Left kidney (tissue), 8 donors: ENCODE results near the gene DHRS3. TPM values are rescaled to one million over a fixed set of nuclear protein-coding genes. Genes with fewer than 3 reads are reported as not detected.
"Not testable (repeated sequence)": the region's sequence is repeated elsewhere in the genome, so short reads cannot be mapped to it uniquely, and the experiment has no call there.

ENCODE experiments used
- DNase-seq: peaks from one replicate; pipeline ENCODE4 v3.0.0-alpha.2; 2013
- long read RNA-seq, 8 donors: transcript quantifications; one replicate each; lab custom pipeline, GENCODE V29; 2026
- polyA plus RNA-seq: library from polyadenylated mRNA; unstranded; fragments of 120-200 nt; gene quantifications from one replicate; pipeline ENCODE4 v1.2.1, GENCODE V29; 2013; ENCODE audit not compliant: insufficient read length

Gene DHRS3
- 80.7 TPM for polyA plus RNA-seq
- long read RNA-seq, donor 1, transcript DHRS3-204 (6 exons, 1,722 nt), result major isoform, 37 of 50 reads
- long read RNA-seq, donor 1, partial matches to known transcripts, result 8 of 50 reads
- long read RNA-seq, donor 1, other reads (novel, unspliced or antisense), result 5 of 50 reads
- long read RNA-seq, donor 2, transcript DHRS3-204 (6 exons, 1,722 nt), result major isoform, 40 of 47 reads
- long read RNA-seq, donor 2, partial matches to known transcripts, result 7 of 47 reads
- long read RNA-seq, donor 2, other reads (novel, unspliced or antisense), result 0 of 47 reads
- long read RNA-seq, donor 3, transcript DHRS3-204 (6 exons, 1,722 nt), result major isoform, 32 of 32 reads
- long read RNA-seq, donor 3, partial matches to known transcripts, result 0 of 32 reads
- long read RNA-seq, donor 3, other reads (novel, unspliced or antisense), result 0 of 32 reads
- long read RNA-seq, donor 4, result 0 reads
- long read RNA-seq, donor 5, transcript DHRS3-204 (6 exons, 1,722 nt), result major isoform, 66 of 72 reads
- long read RNA-seq, donor 5, partial matches to known transcripts, result 0 of 72 reads
- long read RNA-seq, donor 5, other reads (novel, unspliced or antisense), result 6 of 72 reads
- long read RNA-seq, donor 6, transcript DHRS3-204 (6 exons, 1,722 nt), result major isoform, 41 of 54 reads
- long read RNA-seq, donor 6, partial matches to known transcripts, result 8 of 54 reads
- long read RNA-seq, donor 6, other reads (novel, unspliced or antisense), result 5 of 54 reads
- long read RNA-seq, donor 7, transcript DHRS3-204 (6 exons, 1,722 nt), result major isoform, 61 of 81 reads
- long read RNA-seq, donor 7, partial matches to known transcripts, result 14 of 81 reads
- long read RNA-seq, donor 7, other reads (novel, unspliced or antisense), result 6 of 81 reads
- long read RNA-seq, donor 8, transcript DHRS3-204 (6 exons, 1,722 nt), result major isoform, 20 of 20 reads
- long read RNA-seq, donor 8, partial matches to known transcripts, result 0 of 20 reads
- long read RNA-seq, donor 8, other reads (novel, unspliced or antisense), result 0 of 20 reads

DNA sequence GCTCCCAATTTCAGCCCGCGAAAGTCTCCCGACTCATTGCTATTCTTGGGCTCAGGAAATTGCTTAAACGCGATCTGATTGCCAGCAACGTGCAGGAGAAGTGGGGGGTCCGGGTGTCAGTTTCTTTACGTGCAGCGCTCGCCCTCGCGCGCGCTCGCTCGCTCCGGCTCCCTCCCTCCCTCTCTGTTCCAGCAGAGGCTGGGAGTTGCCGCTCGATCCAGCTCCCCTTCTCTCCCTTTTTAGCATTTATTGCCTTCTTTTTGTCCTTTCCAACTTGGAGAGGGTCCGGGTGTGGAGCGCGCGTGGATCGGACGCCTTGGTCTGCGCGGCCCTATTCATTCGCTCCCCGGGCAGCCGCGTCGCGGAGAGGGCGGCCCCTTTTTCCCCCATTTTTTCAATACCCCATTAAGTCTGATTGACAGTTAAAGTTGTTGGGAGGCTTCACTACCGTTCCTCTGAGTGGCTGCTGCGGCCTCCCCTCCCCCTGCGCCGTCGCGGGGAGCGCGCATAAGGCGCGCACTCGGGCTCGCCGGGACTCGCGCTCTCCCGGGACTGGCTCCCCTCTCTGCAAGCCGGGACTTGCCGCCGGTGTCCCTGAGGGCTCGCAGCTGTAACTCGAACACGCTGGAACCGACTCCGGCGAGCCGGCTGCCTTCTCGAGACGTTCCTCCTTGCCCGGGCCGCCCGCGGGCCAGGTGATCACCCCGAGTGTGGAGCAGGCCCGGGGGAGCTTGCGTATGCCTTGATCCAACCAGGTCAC, at the start of gene DHRS3:
DHRS3 (minus strand) TSS at position 310 of the 760 bp plus-strand sequence. CDS start 862 bp downstream, outside the sequence.
- peak; percentile 89 for DNase-seq

GRCh38 chr1:12666141-12666735, 48.2 kb upstream of the DHRS3 start:
- DNase-seq, result no peak

- no peak for DNase-seq
Observed at GRCh38 chr1:12665511-12665910, 47.5 kb upstream of the DHRS3 start.

- DNase-seq, result no peak
Observed at GRCh38 chr1:12662556-12662955, 44.5 kb upstream of the DHRS3 start.

GRCh38 chr1:12661606-12662219, 43.7 kb upstream of the DHRS3 start:
- DNase-seq, result no peak

DNA sequence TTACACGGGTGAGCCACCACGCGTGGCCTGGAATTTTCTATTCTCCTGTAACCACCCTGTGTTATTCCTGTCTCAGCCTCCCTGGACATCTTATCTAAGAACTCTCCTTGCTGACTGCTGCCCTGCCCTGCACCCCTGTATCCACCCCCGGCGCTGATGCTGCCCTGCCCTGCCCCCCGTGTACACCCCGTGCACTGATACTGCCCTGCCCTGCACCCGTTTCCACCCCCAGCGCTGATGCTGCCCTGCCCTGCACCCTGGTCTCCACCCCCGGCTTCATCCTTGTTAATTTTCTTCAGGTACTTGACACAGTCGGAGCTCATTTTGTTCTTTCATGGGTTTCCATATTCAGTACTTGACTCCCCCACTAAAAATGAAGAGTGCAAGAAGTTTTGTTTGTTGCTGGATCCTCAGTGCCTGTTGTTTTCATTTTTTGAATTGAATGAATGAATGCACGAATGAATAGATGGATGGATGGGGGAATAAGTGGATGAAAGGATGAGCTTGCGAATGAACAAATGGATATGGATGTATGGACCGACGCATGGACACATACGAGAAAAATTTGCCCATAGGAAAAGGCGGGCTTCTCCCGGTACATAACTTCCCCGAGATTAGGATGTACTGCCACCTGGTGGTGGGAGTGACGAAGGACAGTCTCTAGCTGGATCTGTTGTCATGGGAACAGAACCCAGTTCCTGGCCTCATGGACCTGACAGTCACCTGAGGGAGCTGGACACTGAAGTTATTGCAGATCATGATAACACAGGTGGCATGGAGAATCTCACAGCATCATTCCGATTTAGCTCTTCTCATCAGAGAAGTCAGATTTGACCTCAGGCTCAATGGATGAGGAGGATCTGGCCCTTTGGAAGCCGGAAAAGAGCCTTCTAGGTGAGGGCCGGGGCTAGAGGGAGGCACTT, 40.8 kb upstream of the DHRS3 start:
- peak; percentile 85 for DNase-seq

DNA sequence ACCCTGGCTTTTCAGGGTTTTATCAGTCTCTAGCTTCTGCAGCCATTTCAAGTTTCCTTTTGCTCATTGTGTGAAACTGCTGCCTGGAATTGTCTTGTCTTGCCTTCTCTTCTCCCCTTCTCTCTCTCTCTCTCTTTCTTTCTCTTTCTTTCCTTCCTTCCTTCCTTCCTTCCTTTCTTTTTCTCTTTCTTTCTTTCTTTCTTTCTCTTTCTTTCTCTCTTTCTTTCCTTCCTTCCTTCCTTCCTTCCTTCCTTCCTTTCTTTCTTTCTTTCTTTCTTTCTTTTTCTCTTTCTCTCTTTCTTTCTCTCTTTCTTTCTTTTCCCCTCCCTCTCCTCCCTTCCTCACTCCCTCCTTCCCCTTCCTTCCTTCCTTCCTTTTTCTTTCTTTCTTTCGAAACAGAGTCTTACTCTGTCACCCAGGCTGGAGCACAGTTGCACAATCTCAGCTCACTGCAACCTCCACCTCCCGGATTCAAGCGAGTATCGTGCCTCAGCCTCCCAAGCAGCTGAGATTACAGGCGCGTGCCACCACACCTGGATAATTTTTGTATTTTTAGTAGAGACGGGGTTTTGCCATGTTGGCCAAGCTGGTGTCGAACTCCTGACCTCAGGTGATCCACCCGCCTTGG, 40.0 kb upstream of the DHRS3 start:
- not testable (repeated sequence) for DNase-seq

- no peak for DNase-seq
Observed at GRCh38 chr1:12657060-12657884, 39.3 kb upstream of the DHRS3 start.

GRCh38 chr1:12656575-12656974, 38.6 kb upstream of the DHRS3 start:
- no peak for DNase-seq

DNA sequence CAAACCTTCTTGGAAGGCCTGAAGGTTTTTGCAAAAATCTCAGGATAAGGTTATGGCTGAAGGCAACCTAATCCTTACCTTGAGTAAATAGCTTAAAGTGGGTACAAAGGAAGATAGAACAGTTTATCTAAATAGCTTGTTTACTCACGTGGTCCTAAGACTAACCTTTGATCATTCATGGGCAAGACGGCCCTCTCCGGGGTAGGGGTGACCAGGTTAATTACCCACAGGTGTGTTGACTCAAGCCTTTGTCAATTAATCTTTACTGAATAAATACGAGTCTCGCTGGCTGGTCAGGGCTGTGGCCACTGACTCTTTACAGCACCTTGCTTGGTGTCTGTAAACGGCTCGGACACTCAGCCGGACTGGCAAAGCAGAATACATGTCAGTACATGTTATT, 36.6 kb upstream of the DHRS3 start:
- DNase-seq, result no peak

DNA sequence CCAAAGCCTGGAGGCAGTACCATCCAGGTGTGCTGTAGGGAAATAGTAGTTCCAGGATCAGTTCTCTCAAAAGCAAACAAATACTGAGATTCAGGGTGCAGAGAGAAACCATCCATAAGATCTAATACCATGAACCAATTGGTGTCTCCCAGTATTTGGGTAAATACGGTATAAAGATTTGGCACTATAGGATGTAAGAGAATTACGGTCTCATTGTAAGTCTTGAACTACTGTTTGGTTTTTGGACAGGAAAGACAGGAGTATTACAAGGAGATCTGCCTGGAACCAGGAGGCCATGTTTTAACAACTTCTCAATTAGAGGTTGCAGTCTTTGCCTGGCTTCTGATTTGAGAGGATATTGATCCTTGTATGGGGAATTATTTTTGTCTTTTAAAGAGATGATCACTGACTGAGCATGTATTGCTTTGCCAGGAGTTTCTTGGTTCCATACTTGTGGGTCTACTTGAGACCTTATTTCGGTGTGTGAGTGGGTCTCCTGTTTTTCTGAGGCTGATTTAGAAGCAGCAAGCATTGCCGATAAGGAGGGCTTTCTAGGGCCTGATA, 36.1 kb upstream of the DHRS3 start:
- no peak for DNase-seq

GRCh38 chr1:12649971-12650421, 32.0 kb upstream of the DHRS3 start:
- DNase-seq, result peak; percentile 83

DNA sequence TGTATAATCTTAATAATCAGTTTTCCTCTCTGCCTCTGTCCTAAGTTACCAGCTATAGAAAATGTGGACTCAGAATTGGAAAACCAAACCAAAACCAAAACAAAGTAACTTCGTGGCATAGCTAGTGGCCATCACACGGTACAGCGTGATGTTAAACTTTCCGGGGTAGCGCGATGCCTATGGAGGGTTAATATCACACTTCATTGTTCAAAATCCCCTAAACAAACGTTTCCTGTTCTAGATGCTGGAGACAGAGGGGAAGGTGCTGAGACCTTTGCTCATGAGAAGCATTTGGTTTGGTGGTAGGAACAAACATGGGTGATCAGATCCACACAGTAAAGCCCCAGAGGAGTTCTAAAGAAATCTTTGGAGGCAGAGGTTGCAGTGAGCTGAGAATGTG, 30.7 kb upstream of the DHRS3 start:
- DNase-seq, result no peak

DNA sequence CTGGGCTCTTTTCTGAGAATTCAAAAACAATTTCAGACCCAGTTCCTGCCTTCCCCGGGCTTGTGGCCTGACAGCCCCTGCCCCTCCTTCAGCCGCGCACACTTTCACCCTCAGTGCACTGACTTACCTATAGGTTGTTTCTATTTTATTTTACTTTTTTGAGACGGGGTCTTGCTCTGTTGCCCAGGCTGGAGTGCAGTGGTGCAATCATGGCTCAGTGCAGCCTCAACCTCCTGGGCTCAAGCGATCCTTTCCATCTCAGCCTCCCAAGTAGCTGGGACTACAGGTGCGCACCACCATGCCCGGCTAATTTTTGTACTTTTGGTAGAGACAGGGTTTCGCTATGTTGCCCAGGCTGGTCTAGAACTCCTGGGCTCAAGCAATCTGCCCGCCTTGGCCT, 27.4 kb upstream of the DHRS3 start:
- not testable (repeated sequence) for DNase-seq

- no peak for DNase-seq
Observed at GRCh38 chr1:12644829-12645228, 26.8 kb upstream of the DHRS3 start.

DNA sequence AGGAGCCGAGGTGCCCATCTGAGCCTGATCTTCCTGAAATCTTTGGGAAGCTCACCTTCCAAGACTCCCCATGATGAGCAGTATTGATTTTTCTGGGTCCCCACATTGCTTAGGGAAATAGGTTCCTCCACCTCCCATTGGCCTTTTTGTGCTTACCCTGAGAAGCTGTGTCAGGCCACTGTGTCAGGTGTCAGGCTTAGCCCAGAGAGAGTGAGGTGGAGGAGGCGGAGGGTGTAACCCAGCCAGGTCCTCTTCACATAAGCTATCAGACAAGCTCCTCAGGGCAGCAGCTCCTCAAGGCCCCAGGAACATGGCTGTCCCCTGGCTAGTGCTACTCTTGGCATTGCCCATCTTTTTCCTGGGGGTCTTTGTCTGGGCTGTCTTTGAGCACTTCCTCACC, 26.2 kb upstream of the DHRS3 start:
- no peak for DNase-seq

- no peak for DNase-seq
Observed at GRCh38 chr1:12643785-12644184, 25.8 kb upstream of the DHRS3 start, which contains the start of gene AADACL4. AADACL4 (plus strand) TSS chr1:12644085; CDS start chr1:12644547, 462 bp downstream.

DNA sequence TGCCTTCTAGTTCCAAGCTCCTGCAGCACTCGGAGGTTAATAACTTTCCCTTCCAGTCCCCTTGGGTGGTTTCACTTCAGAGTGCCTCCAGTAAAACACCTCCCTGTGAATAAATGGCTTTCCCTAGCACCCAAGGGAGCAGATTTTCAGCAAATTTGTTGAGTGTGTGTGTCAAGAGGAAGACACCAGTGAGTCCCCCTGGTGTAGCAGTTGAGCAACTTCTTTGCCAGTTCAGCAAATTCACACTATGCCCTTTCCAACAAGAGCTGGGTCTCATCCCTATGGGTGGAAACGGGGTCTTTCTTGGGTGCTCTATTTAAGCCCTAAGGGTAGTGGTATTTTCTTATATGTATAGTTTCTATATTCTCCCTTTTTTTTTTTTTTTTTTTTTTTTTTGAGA, 25.1 kb upstream of the DHRS3 start:
- DNase-seq, result no peak
